PC-9 (cell line): ENCODE results near the gene MPP1.

Experiments used
- EZH2 ChIP-seq: fragments of 200-600 bp; sonication (generic); IDR thresholded peaks from 2 replicates; pipeline ENCODE4 v1.8.0; 2017; ENCODE audit warnings: antibody characterized with exemption, low read depth
- TF ChIP-seq, protein P1 (sequence below): fragments of 200-600 bp; sonication (generic); conservative IDR thresholded peaks from 2 replicates; pipeline ENCODE4 v1.6.1; 2017; ENCODE audit warnings: mixed run types, antibody characterized with exemption, mild to moderate bottlenecking, moderate library complexity

DNA sequence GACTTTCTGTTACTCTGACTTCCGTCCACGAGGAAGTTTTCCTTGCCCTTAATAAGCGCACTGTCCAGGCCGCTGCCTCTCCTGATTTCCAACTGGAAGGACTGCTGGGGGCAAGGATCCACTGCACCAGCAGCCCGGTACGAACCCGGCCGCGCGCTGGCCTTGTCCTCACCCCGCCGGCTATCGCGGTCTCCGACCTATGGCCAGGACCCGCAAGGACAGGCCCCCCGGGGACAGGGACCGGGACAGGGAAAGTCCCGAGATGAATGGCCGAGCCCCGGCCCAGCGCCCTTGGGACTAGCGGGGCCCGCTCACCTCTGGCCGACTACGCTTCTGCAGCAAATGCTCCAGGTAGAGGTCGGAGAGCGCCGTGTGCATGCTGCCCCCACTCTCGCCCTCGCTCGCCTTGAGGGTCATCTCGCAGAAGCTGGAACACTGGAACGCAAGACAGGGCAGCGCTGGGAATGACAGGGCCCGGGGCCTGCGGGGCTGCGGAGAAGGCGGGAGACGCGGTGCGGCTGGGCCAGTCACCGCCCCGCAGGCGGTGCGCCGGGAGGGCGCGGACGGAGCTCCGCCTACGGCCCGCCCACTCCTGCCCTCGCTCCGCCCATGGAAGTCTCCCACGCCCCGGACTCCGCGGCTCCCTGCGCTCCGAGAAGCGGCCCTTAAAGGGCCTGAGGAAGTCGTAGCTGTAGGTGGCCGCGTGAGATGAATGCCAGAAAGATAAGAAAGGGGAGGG is at the start of gene MPP1:
- TF ChIP-seq, protein P1, sequence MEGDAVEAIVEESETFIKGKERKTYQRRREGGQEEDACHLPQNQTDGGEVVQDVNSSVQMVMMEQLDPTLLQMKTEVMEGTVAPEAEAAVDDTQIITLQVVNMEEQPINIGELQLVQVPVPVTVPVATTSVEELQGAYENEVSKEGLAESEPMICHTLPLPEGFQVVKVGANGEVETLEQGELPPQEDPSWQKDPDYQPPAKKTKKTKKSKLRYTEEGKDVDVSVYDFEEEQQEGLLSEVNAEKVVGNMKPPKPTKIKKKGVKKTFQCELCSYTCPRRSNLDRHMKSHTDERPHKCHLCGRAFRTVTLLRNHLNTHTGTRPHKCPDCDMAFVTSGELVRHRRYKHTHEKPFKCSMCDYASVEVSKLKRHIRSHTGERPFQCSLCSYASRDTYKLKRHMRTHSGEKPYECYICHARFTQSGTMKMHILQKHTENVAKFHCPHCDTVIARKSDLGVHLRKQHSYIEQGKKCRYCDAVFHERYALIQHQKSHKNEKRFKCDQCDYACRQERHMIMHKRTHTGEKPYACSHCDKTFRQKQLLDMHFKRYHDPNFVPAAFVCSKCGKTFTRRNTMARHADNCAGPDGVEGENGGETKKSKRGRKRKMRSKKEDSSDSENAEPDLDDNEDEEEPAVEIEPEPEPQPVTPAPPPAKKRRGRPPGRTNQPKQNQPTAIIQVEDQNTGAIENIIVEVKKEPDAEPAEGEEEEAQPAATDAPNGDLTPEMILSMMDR, result no peak
- TF ChIP-seq EZH2, result no peak
